ENCODE data around the gene PPP1R7. TPM values are rescaled to one million over a fixed set of nuclear protein-coding genes. Genes with fewer than 3 reads are reported as not detected.
A peak's percentile ranks its signal among the peaks of the same experiment; 100 is the strongest.
"Not testable (repeated sequence)": the region's sequence is repeated elsewhere in the genome, so short reads cannot be mapped to it uniquely, and the experiment has no call there.

PPP1R7 gene
- total RNA-seq, result 10 to 100 TPM; 57.5 to 61.4 TPM

- peak; percentile 97 for DNase-seq (ENCODE audit: low spot score)
- H3K36me3 ChIP-seq, result no peaks in the 10 kb centered on the region
- peak in 1 of 2 donors; percentile 33 for TF ChIP-seq CTCF (IDR thresholded peaks at IDR 0.05)
- H3K27me3 ChIP-seq, result no peaks in the 10 kb centered on the region
- H3K4me3 ChIP-seq, result peak within 1 kb of the TSS; percentile 100
- peak within 1 kb of the TSS; percentile 82 to 84 for H3K27ac ChIP-seq
- no peaks in the 10 kb centered on the region for H3K9me3 ChIP-seq
- H3K4me1 ChIP-seq, result peaks cover 0 to 22% of the 10 kb centered on the region in 2 donors
Measured at GRCh38 chr2:241149925-241150659, at the start of gene PPP1R7. TSS of gene PPP1R7 (plus strand) at chr2:241150467. CDS start at chr2:241150496, 29 bp downstream.

- peaks cover 3% of the 10 kb centered on the region for H3K36me3 ChIP-seq
- peak; percentile 85 for DNase-seq (ENCODE audit: low spot score)
- H3K27ac ChIP-seq, result peak within 1 kb of the TSS; percentile 75 to 91
- peak within 1 kb of the TSS; percentile 94 to 97 for H3K4me3 ChIP-seq
- H3K27me3 ChIP-seq, result no peaks in the 10 kb centered on the region
- H3K9me3 ChIP-seq, result no peaks in the 10 kb centered on the region
- TF ChIP-seq CTCF (IDR thresholded peaks at IDR 0.05), result peak in 1 of 2 donors; percentile 12
- peaks cover 0 to 18% of the 10 kb centered on the region in 2 donors for H3K4me1 ChIP-seq
Measured at GRCh38 chr2:241102239-241102803, 47.9 kb upstream of the PPP1R7 start, which contains the start of gene MTERF4. TSS of gene MTERF4 (minus strand) at chr2:241102287. CDS start at chr2:241102273, 14 bp downstream.

GRCh38 chr2:241103176-241103595 lies 47.1 kb upstream of the PPP1R7 start:
- no peak for DNase-seq (ENCODE audit: low spot score)
- no peak overlapping the region for H3K27ac ChIP-seq
- no peak for TF ChIP-seq CTCF (IDR thresholded peaks at IDR 0.05)
- H3K9me3 ChIP-seq, result no peaks in the 10 kb centered on the region
- H3K4me1 ChIP-seq, result peaks cover 0 to 18% of the 10 kb centered on the region in 2 donors
- H3K4me3 ChIP-seq, result peak overlapping the region; percentile 94 to 97
- H3K27me3 ChIP-seq, result no peaks in the 10 kb centered on the region
- H3K36me3 ChIP-seq, result no peaks in the 10 kb centered on the region

- DNase-seq (ENCODE audit: low spot score); H3K27me3 ChIP-seq; H3K36me3 ChIP-seq; H3K27ac ChIP-seq; H3K4me3 ChIP-seq; H3K9me3 ChIP-seq: not testable (repeated sequence)
- H3K4me1 ChIP-seq, result peaks cover 0 to 18% of the 10 kb centered on the region in 2 donors
Measured at GRCh38 chr2:241104611-241105010, 45.7 kb upstream of the PPP1R7 start.

GRCh38 chr2:241105641-241106040 lies 44.6 kb upstream of the PPP1R7 start:
- no peaks in the 10 kb centered on the region for H3K27me3 ChIP-seq
- H3K36me3 ChIP-seq, result no peaks in the 10 kb centered on the region
- no peak for DNase-seq (ENCODE audit: low spot score)
- peaks cover 0 to 18% of the 10 kb centered on the region in 2 donors for H3K4me1 ChIP-seq
- no peak overlapping the region for H3K4me3 ChIP-seq
- H3K27ac ChIP-seq, result no peak overlapping the region
- TF ChIP-seq CTCF (IDR thresholded peaks at IDR 0.05), result no peak
- H3K9me3 ChIP-seq, result no peaks in the 10 kb centered on the region

- H3K4me3 ChIP-seq, result no peak overlapping the region
- no peak overlapping the region for H3K27ac ChIP-seq
- no peak for TF ChIP-seq CTCF (IDR thresholded peaks at IDR 0.05)
- peaks cover 0 to 9% of the 10 kb centered on the region in 2 donors for H3K4me1 ChIP-seq
- H3K27me3 ChIP-seq, result no peaks in the 10 kb centered on the region
- H3K36me3 ChIP-seq, result no peaks in the 10 kb centered on the region
- no peak for DNase-seq (ENCODE audit: low spot score)
- no peaks in the 10 kb centered on the region for H3K9me3 ChIP-seq
Measured at GRCh38 chr2:241107031-241107783, 43.1 kb upstream of the PPP1R7 start.

Data from right atrium auricular region (tissue), 2 donors.